GM20431 (cell line): ENCODE results near the gene PCDHGA7.
"Not testable (repeated sequence)": the region's sequence is repeated elsewhere in the genome, so short reads cannot be mapped to it uniquely, and the experiment has no call there.

Experiments used
- in situ Hi-C: fragments of 300-500 bp; cut with MseI, MboI; formaldehyde crosslinking; loops from one replicate; pipeline ENCODE4 v1.15.0; 2020; ENCODE audit warnings: low sequenced_read_pairs; ENCODE audit not compliant: unreplicated experiment

Gene PCDHGA7

GRCh38 chr5:141394401-141395187, 12.1 kb downstream of the PCDHGA7 start:
- in situ Hi-C loops, result not testable (repeated sequence)

DNA sequence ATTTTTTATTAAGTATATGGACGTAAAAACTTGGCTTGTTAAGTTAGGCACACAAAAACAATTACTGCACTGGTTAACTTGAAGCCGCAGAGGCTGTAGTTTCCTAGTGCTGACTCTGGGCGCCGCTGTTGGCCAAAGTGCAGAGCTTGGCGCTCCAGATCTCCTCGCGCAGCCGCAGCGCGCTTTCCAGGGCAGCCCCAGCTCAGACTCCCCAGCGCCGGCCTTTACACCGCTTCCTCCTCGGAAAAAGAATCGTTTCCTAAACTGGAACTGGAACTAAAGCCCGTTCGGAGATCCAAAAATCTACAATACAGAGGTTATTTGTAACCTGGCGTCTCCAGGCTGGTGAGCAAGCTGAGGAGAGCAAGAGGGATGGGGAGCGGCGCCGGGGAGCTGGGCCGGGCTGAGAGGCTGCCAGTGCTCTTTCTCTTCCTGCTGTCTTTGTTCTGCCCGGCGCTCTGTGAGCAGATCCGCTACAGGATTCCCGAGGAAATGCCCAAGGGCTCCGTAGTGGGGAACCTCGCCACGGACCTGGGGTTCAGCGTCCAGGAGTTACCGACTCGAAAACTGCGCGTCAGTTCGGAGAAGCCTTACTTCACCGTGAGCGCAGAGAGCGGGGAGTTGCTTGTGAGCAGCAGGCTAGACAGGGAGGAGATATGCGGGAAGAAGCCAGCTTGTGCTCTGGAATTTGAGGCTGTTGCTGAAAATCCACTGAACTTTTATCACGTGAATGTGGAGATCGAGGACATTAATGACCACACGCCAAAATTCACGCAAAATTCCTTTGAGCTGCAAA, 15.4 kb downstream of the PCDHGA7 start, which contains the start of gene PCDHGB5:
Gene PCDHGB5 (plus strand): TSS at position 192 of the 796 bp plus-strand sequence. CDS start 181 bp downstream, at position 373.
- in situ Hi-C loops, result not testable (repeated sequence)

- in situ Hi-C loops, result no loop called here
Measured at GRCh38 chr5:141398608-141399007, 16.1 kb downstream of the PCDHGA7 start.

DNA sequence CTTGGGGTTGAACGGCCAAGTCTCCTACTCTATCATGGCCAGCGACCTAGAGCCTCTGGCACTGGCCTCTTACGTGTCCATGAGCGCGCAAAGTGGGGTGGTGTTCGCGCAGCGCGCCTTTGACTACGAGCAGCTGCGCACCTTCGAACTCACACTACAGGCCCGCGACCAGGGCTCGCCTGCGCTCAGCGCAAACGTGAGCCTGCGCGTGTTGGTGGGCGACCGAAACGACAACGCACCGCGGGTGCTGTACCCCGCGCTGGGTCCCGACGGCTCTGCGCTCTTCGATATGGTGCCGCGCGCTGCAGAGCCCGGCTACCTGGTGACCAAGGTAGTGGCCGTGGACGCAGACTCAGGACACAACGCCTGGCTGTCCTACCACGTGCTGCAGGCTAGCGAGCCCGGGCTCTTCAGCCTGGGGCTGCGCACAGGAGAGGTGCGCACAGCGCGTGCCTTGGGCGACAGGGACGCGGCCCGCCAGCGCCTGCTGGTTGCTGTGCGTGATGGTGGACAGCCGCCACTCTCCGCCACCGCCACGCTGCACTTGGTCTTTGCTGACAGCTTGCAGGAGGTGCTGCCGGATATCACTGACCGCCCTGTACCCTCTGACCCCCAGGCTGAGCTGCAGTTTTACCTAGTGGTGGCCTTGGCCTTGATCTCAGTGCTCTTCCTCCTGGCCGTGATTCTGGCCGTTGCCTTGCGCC, 17.2 kb downstream of the PCDHGA7 start:
- in situ Hi-C loops, result no loop called here

DNA sequence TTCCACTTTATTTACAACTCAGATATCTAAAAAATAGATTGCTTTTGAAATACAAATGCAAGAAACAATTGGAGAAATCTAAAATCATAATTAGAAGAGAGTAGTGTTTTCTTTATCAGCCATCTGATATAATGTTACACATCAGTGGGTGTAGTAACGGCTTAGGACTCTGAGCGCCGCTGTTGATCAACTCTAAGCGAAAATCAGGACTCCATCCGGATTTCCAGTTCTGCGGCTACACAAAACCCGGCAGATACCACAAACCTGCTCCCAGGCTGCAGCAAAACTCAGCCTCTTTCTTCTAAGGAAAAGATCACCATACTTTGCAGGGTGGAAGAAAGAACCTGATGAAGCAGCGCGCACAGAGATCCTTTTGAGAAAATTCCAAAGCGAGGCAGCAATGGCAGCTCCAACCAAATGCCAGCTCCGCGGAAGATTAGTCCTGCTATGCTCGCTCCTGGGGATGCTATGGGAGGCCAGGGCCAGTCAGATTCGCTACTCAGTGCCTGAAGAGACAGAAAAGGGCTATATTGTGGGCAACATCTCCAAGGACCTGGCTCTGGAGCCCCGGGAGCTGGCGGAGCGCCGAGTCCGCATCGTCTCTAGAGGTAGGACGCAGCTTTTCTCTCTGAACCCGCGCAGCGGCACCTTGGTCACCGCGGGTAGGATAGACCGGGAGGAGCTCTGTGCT, 20.2 kb downstream of the PCDHGA7 start, which contains the start of gene PCDHGA9:
Gene PCDHGA9 (plus strand): TSS at position 226 of the 691 bp plus-strand sequence. CDS start 175 bp downstream, at position 401.
- in situ Hi-C loops, result no loop called here

DNA sequence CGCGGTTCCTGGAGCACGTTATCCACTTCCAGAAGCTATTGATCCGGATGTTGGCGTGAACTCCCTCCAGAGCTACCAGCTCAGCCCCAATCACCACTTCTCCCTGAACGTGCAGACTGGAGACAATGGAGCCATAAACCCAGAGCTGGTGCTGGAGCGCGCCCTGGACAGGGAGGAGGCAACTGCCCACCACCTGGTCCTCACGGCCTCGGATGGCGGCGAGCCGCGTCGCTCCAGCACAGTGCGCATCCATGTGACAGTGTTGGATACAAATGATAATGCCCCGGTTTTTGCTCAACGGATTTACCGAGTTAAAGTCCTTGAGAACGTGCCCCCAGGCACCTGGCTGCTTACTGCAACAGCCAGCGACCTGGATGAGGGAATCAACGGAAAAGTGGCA, 20.8 kb downstream of the PCDHGA7 start:
- in situ Hi-C loops, result no loop called here

GRCh38 chr5:141407790-141408505, 25.4 kb downstream of the PCDHGA7 start, which contains the start of gene PCDHGB6:
PCDHGB6 (plus strand) TSS chr5:141408021; CDS start chr5:141408203, 182 bp downstream.
- in situ Hi-C loops, result not testable (repeated sequence)

DNA sequence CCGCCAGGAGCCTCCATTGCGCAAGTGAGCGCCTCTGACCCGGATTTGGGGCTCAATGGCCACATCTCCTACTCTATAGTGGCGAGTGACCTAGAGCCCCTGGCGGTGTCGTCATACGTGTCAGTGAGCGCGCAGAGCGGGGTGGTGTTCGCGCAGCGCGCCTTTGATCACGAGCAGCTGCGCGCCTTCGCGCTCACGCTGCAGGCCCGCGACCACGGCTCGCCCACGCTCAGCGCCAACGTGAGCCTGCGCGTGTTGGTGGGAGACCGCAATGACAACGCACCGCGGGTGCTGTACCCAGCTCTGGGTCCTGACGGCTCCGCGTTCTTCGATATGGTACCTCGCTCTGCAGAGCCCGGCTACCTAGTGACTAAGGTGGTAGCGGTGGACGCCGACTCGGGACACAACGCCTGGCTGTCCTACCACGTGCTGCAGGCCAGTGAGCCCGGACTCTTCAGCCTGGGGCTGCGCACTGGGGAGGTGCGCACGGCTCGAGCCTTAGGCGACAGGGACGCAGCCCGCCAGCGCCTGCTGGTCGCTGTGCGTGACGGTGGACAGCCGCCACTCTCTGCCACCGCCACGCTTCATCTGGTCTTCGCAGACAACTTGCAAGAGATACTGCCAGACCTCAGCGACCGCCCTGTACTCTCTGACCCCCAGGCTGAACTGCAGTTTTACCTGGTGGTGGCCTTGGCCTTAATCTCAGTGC, 27.2 kb downstream of the PCDHGA7 start:
- in situ Hi-C loops, result loop anchor here (10.0 kb wide), 1 partner anchor 155 kb away; no protein-coding TSS in a partner anchor

- in situ Hi-C loops, result loop anchor here (10.0 kb wide), 1 partner anchor 153 kb away; no protein-coding TSS in a partner anchor
Measured at GRCh38 chr5:141411575-141411974, 29.0 kb downstream of the PCDHGA7 start.

GRCh38 chr5:141412854-141413539, 30.5 kb downstream of the PCDHGA7 start, which contains the start of gene PCDHGA10:
PCDHGA10 (plus strand) TSS chr5:141412987; CDS start chr5:141413176, 189 bp downstream.
- in situ Hi-C loops, result loop anchor here (10.0 kb wide), 1 partner anchor 152 kb away; no protein-coding TSS in a partner anchor

DNA sequence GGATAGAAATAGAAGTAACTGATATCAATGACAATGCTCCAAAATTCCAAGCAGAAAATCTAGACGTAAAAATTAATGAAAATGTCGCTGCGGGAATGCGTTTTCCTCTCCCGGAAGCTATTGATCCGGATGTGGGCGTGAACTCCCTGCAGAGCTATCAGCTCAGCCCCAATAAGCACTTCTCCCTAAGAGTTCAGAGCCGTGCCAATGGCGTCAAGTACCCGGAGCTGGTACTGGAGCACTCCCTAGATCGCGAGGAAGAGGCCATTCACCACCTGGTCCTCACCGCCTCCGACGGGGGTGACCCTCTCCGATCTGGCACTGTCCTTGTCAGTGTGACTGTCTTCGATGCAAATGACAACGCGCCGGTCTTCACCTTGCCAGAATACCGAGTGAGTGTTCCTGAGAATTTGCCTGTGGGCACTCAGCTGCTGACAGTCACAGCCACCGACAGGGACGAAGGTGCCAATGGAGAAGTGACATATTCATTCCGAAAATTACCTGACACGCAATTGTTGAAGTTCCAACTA, 31.1 kb downstream of the PCDHGA7 start:
- in situ Hi-C loops, result loop anchor here (10.0 kb wide), 1 partner anchor 151 kb away; no protein-coding TSS in a partner anchor

- in situ Hi-C loops, result loop anchor here (10.0 kb wide), 1 partner anchor 150 kb away; no protein-coding TSS in a partner anchor
Measured at GRCh38 chr5:141414548-141415274, 32.2 kb downstream of the PCDHGA7 start.

- in situ Hi-C loops, result loop anchor here (10.0 kb wide), 1 partner anchor 150 kb away; no protein-coding TSS in a partner anchor
Measured at GRCh38 chr5:141415275-141415618, 32.7 kb downstream of the PCDHGA7 start.

DNA sequence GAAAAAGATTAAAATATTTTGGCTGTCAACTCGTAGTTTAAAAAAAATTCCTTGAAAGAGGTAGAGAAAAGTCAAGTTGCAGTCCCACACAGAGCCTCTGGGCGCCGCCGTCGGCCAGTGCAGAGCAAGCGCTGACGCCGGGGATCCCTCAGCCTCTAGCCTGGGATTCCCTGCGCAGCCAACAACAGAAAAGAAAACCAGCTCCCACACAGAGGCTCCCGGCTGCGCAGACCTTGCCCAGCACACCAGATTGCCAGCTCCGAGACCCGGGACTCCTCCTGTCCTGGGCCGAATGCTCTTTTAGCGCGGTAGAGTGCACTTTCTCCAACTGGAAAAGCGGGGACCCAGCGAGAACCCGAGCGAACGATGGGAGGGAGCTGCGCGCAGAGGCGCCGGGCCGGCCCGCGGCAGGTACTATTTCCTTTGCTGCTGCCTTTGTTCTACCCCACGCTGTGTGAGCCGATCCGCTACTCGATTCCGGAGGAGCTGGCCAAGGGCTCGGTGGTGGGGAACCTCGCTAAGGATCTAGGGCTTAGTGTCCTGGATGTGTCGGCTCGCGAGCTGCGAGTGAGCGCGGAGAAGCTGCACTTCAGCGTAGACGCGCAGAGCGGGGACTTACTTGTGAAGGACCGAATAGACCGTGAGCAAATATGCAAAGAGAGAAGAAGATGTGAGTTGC, 35.1 kb downstream of the PCDHGA7 start, which contains the start of gene PCDHGB7:
Gene PCDHGB7 (plus strand): TSS at position 184 of the 679 bp plus-strand sequence. CDS start 183 bp downstream, at position 367.
- in situ Hi-C loops, result loop anchor here (10.0 kb wide), 1 partner anchor 147 kb away; no protein-coding TSS in a partner anchor

- in situ Hi-C loops, result loop anchor here (10.0 kb wide), 1 partner anchor 146 kb away; no protein-coding TSS in a partner anchor
Measured at GRCh38 chr5:141419074-141419880, 36.7 kb downstream of the PCDHGA7 start.
